ENCODE data around the gene RPS6KA4.

RPS6KA4 gene

DNA sequence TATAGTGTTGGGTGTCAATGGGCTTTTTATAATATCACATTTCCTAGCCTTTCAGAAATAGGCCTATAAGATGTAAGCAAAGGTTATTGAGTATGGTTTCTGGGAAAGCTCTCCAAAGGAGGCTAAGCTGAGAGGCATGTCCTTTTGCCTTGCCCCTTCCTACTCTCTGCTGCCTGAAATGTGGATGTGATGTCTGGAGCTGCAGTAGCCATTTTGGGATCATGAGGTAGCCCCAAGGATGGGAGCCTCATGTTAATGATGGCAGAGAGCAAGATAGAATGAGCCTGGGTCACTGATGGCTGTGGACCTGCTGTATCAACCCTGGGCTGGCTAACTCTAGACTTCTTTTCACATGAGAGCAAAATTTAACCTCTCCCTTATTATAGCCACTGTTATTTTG is 29.0 kb downstream of the RPS6KA4 start:
- Histone ChIP-seq H3K27ac (ENCODE audit: low read length) (no peak overlapping the region), H3K9ac (ENCODE audit: low read length) (no peak overlapping the region), H3K4me1 (ENCODE audit: control insufficient read depth, low read depth, low read length) (no peaks in the 10 kb centered on the region), H3K36me3 (ENCODE audit: control insufficient read depth, low read depth, low read length) (no peaks in the 10 kb centered on the region), H3K27me3 (ENCODE audit: control insufficient read depth, insufficient read depth, low read length) (no peaks in the 10 kb centered on the region), H3K4me3 (ENCODE audit: low read length) (no peak overlapping the region), H3K9me3 (ENCODE audit: control insufficient read depth, low read depth, low read length) (no peaks in the 10 kb centered on the region)

DNA sequence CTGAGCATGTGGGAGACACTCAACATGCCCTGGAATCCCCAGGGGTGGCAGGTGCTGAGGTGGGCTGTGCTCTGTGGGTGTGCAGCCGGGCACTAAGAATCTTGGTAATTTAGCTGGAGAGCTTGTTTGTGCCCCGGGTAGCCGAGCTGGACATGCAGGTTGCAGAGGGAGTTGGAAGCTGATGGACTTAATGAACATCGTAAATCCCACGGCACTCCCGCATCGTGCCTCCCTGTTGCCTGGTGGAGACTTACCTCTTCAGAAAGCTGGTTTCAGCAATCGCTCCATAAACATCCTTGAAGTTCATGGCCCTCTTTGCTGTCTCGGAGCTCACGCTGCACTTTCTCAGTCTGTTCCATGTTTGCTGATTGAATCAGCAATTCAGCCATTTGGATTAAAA is 29.9 kb downstream of the RPS6KA4 start:
- Histone ChIP-seq H3K36me3 (ENCODE audit: control insufficient read depth, low read depth, low read length) (no peaks in the 10 kb centered on the region), H3K9me3 (ENCODE audit: control insufficient read depth, low read depth, low read length) (no peaks in the 10 kb centered on the region), H3K4me3 (ENCODE audit: low read length) (no peak overlapping the region), H3K9ac (ENCODE audit: low read length) (no peak overlapping the region), H3K4me1 (ENCODE audit: control insufficient read depth, low read depth, low read length) (no peaks in the 10 kb centered on the region), H3K27ac (ENCODE audit: low read length) (no peak overlapping the region), H3K27me3 (ENCODE audit: control insufficient read depth, insufficient read depth, low read length) (no peaks in the 10 kb centered on the region)

DNA sequence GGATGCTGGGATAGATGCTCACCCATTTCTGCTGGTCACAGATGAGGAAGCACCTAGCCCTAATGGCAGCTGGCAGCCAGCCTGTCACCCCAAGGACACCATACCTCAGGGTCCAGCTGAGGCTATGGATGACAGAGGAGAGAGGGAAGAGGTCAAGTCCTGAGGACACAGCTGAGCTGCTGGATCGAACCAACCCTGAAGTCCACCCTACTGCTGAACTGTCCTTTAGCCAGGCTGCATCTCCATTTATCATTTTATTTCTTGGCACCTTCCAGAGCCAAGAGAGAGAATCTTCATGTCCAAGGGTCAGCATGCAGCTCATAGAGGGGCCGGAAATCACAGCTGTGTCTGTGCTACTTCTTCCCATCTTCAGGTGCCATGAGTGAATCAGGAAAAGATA is 30.9 kb downstream of the RPS6KA4 start:
- Histone ChIP-seq H3K4me1 (ENCODE audit: control insufficient read depth, low read depth, low read length) (no peaks in the 10 kb centered on the region), H3K27ac (ENCODE audit: low read length) (no peak overlapping the region), H3K36me3 (ENCODE audit: control insufficient read depth, low read depth, low read length) (no peaks in the 10 kb centered on the region), H3K9me3 (ENCODE audit: control insufficient read depth, low read depth, low read length) (no peaks in the 10 kb centered on the region), H3K4me3 (ENCODE audit: low read length) (no peak overlapping the region), H3K9ac (ENCODE audit: low read length) (no peak overlapping the region), H3K27me3 (ENCODE audit: control insufficient read depth, insufficient read depth, low read length) (no peaks in the 10 kb centered on the region)

DNA sequence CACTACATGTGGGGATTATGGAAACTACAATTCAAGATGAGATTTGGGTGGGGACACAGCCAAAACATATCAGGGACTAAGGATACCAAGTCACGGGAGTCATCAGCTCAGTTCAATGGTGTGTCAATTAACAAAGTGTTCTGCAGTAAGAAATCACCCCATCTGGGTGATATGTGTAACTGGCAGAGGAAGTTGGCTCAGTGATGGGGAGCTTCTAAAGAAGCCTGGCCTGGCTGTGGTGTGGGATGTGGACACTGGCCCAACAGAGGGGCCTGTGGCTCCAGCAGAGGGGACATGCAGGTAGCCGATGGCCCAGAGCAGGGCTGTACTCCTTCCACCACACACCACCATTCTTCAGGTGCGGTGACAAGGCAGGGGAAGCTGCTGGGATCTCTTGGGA is 31.6 kb downstream of the RPS6KA4 start:
- H3K36me3 ChIP-seq (ENCODE audit: control insufficient read depth, low read depth, low read length) = no peaks in the 10 kb centered on the region
- no peak overlapping the region for H3K27ac ChIP-seq (ENCODE audit: low read length)
- H3K27me3 ChIP-seq (ENCODE audit: control insufficient read depth, insufficient read depth, low read length) = no peaks in the 10 kb centered on the region
- H3K4me1 ChIP-seq (ENCODE audit: control insufficient read depth, low read depth, low read length) = peaks cover 2% of the 10 kb centered on the region
- no peak overlapping the region for H3K9ac ChIP-seq (ENCODE audit: low read length)
- H3K4me3 ChIP-seq (ENCODE audit: low read length) = no peak overlapping the region
- H3K9me3 ChIP-seq (ENCODE audit: control insufficient read depth, low read depth, low read length) = no peaks in the 10 kb centered on the region

DNA sequence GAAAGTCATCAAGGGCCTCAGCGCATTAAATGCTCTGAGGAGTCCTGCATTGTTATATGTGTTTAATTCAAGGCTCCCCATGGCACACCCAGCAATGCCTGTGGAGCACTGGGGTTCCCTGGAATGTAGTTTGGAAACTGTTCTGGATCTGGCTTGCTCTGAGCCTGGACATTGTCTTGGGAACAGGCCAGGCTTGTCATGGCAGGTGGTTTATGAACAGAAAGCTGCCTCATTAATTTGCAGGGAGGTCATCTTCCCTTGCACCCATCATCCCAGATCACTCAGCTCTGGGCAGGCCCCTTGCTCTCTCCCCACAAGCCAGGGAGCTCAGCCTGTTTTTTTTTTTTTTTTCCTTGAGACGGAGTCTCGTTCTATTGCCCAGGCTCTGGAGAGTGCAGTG is 32.9 kb downstream of the RPS6KA4 start:
- Histone ChIP-seq H3K9ac (ENCODE audit: low read length) (no peak overlapping the region), H3K9me3 (ENCODE audit: control insufficient read depth, low read depth, low read length) (no peaks in the 10 kb centered on the region), H3K4me1 (ENCODE audit: control insufficient read depth, low read depth, low read length) (peaks cover 13% of the 10 kb centered on the region), H3K27ac (ENCODE audit: low read length) (no peak overlapping the region), H3K4me3 (ENCODE audit: low read length) (no peak overlapping the region), H3K36me3 (ENCODE audit: control insufficient read depth, low read depth, low read length) (no peaks in the 10 kb centered on the region), H3K27me3 (ENCODE audit: control insufficient read depth, insufficient read depth, low read length) (no peaks in the 10 kb centered on the region)

DNA sequence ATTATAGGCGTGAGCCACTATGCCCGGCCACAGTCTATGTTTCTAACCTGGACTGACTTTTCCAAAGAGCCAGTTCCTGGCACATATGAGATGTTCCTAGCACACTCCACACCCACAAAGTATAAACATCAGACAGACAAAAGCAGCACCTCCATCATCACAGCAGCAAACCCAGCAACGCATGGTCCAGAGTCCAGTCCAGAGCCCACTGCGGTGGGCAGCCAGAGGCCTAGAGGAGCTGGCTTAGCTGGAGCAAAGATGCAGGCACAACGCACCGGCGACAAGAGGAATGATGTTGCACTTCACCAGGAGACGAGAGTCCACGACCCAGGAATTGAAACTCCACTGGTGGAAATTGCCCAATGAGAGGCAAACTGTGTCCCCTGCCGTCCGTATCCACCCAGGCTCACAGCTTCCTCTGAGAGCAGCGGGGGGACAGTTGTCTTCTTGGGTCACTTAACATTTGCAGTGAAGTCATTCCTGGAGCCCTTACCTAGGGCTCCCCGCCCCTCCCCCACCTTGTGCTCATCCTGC is 36.6 kb downstream of the RPS6KA4 start:
- Histone ChIP-seq H3K27me3 (ENCODE audit: control insufficient read depth, insufficient read depth, low read length) (no peaks in the 10 kb centered on the region), H3K4me1 (ENCODE audit: control insufficient read depth, low read depth, low read length) (peaks cover 13% of the 10 kb centered on the region), H3K36me3 (ENCODE audit: control insufficient read depth, low read depth, low read length) (no peaks in the 10 kb centered on the region), H3K27ac (ENCODE audit: low read length) (no peak overlapping the region), H3K9ac (ENCODE audit: low read length) (peak overlapping the region; percentile 29), H3K9me3 (ENCODE audit: control insufficient read depth, low read depth, low read length) (no peaks in the 10 kb centered on the region), H3K4me3 (ENCODE audit: low read length) (no peak overlapping the region)

DNA sequence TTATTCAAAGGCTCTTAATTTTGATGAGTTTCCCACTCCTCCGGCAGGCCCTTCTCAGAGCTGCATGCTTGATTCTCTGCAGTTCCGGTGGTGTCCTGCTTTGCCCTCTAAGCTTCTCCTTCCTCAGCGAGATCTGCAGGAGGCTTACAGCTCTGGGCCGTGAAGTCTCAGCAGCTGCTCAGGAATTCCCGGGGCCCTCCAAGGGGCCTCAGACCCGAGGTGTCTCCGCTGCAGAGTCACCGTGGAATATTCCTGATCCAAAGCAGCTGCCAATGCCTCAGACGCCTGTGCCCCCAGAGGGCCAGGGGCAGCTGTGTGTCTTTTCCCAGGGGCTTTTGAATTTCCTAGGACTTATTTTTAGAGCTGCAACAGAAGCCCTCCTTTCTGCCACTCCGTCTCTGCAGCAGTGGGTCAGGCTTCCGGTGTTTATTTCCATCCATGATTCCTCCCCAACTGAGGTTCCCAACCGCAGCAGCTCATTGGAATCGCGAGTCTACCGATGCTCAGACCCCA is 37.2 kb downstream of the RPS6KA4 start:
- Histone ChIP-seq H3K4me3 (ENCODE audit: low read length) (peak overlapping the region; percentile 3), H3K27ac (ENCODE audit: low read length) (no peak overlapping the region), H3K36me3 (ENCODE audit: control insufficient read depth, low read depth, low read length) (no peaks in the 10 kb centered on the region), H3K9ac (ENCODE audit: low read length) (peak overlapping the region; percentile 29), H3K27me3 (ENCODE audit: control insufficient read depth, insufficient read depth, low read length) (no peaks in the 10 kb centered on the region), H3K4me1 (ENCODE audit: control insufficient read depth, low read depth, low read length) (peaks cover 13% of the 10 kb centered on the region), H3K9me3 (ENCODE audit: control insufficient read depth, low read depth, low read length) (no peaks in the 10 kb centered on the region)

DNA sequence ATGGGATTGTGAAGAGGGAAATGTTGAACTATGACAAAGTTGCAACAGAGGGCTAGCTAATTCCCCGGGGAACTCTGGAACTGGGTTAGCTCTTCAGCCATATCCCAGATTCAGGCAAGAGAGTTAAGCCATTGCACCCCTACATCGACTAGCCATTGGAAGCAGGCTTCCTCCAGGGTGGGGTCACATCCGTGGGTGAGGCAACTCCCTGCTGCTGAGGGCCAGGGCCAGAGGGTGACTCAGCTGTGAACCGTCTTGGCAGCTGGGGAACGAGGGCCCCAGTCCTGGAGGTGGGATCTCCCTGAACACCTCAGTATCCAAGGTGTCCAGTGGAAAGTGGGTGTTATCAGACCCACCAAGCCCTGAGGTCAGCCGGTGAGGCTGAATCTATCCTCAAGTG is 41.1 kb downstream of the RPS6KA4 start:
- H3K27me3 ChIP-seq (ENCODE audit: control insufficient read depth, insufficient read depth, low read length) = no peaks in the 10 kb centered on the region
- peaks cover 13% of the 10 kb centered on the region for H3K4me1 ChIP-seq (ENCODE audit: control insufficient read depth, low read depth, low read length)
- H3K4me3 ChIP-seq (ENCODE audit: low read length) = no peak overlapping the region
- no peaks in the 10 kb centered on the region for H3K36me3 ChIP-seq (ENCODE audit: control insufficient read depth, low read depth, low read length)
- H3K9me3 ChIP-seq (ENCODE audit: control insufficient read depth, low read depth, low read length) = no peaks in the 10 kb centered on the region
- H3K9ac ChIP-seq (ENCODE audit: low read length) = no peak overlapping the region
- no peak overlapping the region for H3K27ac ChIP-seq (ENCODE audit: low read length)

DNA sequence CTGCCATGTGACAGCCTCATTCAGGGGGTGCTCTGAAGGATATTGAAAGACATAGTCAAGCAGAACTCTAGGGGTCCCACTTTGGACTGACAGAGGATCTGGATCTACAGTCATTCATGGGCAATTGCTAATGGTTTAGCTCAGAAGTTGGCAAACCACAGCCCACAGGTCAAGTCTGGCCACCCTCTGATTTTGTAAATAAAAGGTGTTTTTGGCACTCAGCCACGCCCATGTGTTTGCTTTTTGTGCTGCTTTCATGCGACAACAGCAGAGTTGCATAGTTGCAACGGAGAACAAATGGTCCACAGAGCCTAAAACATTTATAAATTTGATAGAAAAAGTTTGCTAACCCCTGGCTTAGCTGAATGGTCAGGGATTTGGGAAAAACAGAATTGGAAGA is 41.7 kb downstream of the RPS6KA4 start:
- Histone ChIP-seq H3K4me3 (ENCODE audit: low read length) (no peak overlapping the region), H3K4me1 (ENCODE audit: control insufficient read depth, low read depth, low read length) (peaks cover 9% of the 10 kb centered on the region), H3K27ac (ENCODE audit: low read length) (no peak overlapping the region), H3K9ac (ENCODE audit: low read length) (no peak overlapping the region), H3K36me3 (ENCODE audit: control insufficient read depth, low read depth, low read length) (no peaks in the 10 kb centered on the region), H3K9me3 (ENCODE audit: control insufficient read depth, low read depth, low read length) (no peaks in the 10 kb centered on the region), H3K27me3 (ENCODE audit: control insufficient read depth, insufficient read depth, low read length) (no peaks in the 10 kb centered on the region)

DNA sequence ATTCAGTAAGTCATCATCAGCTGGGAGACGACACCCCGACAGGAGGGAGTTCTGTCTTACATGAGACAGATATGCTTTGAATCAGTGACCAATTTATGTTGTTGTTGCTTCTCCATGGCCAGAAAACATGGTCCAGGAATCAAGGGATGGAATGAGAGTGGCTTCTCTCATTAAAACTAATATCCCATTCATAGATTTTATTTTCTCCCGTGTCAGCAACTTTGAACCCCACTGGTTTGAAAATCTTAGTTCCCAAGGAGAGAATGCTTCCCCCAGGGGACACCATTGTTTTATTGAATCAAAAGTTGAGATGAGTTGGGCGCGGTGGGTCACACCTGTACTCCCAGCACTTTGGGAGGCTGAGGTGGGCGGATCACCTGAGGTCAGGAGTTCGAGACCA is 42.8 kb downstream of the RPS6KA4 start:
- Histone ChIP-seq H3K9ac (ENCODE audit: low read length) (no peak overlapping the region), H3K4me1 (ENCODE audit: control insufficient read depth, low read depth, low read length) (no peaks in the 10 kb centered on the region), H3K27me3 (ENCODE audit: control insufficient read depth, insufficient read depth, low read length) (no peaks in the 10 kb centered on the region), H3K27ac (ENCODE audit: low read length) (no peak overlapping the region), H3K4me3 (ENCODE audit: low read length) (no peak overlapping the region), H3K36me3 (ENCODE audit: control insufficient read depth, low read depth, low read length) (no peaks in the 10 kb centered on the region), H3K9me3 (ENCODE audit: control insufficient read depth, low read depth, low read length) (no peaks in the 10 kb centered on the region)

DNA sequence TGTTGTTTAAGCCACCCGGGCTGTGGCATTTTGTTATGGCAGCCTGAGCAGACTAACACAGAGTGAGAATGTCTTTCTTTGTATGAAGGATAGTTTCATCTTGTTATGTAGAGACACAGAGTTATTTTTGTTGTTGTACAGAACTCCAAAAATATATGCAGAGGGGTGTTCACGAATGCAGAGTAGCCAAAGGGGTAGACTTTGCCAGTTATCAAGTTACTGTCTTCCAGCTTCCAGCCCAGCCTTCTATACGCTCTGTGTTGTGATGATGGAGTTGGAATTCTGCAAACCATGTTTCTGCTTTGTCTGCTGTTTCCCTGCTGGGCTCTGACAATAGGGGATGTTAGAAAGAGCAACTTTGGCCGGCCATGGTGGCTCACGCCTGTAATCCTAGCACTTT is 44.1 kb downstream of the RPS6KA4 start:
- Histone ChIP-seq H3K4me3 (ENCODE audit: low read length) (no peak overlapping the region), H3K4me1 (ENCODE audit: control insufficient read depth, low read depth, low read length) (no peaks in the 10 kb centered on the region), H3K36me3 (ENCODE audit: control insufficient read depth, low read depth, low read length) (no peaks in the 10 kb centered on the region), H3K27me3 (ENCODE audit: control insufficient read depth, insufficient read depth, low read length) (no peaks in the 10 kb centered on the region), H3K9ac (ENCODE audit: low read length) (no peak overlapping the region), H3K27ac (ENCODE audit: low read length) (no peak overlapping the region), H3K9me3 (ENCODE audit: control insufficient read depth, low read depth, low read length) (no peaks in the 10 kb centered on the region)

DNA sequence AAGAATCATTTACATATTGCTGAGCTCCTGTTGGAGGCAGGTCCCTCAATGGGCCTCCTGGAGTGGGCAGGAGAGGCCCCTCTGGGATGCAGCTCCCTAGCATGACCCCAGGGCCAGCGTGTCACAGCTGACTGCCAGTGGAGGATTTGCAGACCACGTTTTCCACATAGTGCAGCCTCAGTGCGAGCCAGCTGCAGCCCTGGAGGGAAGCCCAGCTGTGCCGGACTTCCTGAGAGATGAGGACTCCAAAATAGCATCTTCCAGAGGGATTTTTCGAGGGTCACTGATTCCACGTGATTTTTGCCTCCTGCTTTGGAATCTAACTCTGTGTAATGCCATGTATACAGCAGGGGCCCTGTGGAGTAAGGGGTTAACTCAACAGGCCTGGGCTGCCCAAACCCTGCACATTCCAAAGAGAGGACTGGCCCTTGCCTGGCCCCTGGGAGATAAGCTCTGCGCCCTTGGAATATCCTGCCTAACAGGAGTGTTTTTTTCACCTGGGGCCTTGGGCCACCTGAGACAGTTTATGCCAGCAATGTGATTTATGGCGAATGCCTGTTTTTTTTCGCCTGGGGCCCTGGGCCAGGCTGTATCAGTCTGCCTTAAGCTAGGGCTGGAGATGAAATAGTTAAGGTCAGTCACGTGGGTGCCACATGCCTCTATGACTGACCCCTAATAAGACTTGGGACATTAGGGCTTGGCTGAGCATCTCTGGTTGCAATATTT is 47.4 kb downstream of the RPS6KA4 start:
- Histone ChIP-seq H3K4me3 (ENCODE audit: low read length) (no peak overlapping the region), H3K27me3 (ENCODE audit: control insufficient read depth, insufficient read depth, low read length) (peaks cover 15% of the 10 kb centered on the region), H3K4me1 (ENCODE audit: control insufficient read depth, low read depth, low read length) (no peaks in the 10 kb centered on the region), H3K9ac (ENCODE audit: low read length) (no peak overlapping the region), H3K9me3 (ENCODE audit: control insufficient read depth, low read depth, low read length) (no peaks in the 10 kb centered on the region), H3K27ac (ENCODE audit: low read length) (no peak overlapping the region), H3K36me3 (ENCODE audit: control insufficient read depth, low read depth, low read length) (no peaks in the 10 kb centered on the region)
